GM18867 (cell line): Measurements from ENCODE around the gene LGALSL.
"Not testable (repeated sequence)": the region's sequence is repeated elsewhere in the genome, so short reads cannot be mapped to it uniquely, and the experiment has no call there.

ENCODE experiments used
- ATAC-seq: cut with Tn5 transposase; IDR thresholded peaks from one replicate; pipeline ENCODE4 v1.9.1; 2021; ENCODE audit warnings: mild to moderate bottlenecking, moderate library complexity; ENCODE audit not compliant: unreplicated experiment

The LGALSL gene

DNA sequence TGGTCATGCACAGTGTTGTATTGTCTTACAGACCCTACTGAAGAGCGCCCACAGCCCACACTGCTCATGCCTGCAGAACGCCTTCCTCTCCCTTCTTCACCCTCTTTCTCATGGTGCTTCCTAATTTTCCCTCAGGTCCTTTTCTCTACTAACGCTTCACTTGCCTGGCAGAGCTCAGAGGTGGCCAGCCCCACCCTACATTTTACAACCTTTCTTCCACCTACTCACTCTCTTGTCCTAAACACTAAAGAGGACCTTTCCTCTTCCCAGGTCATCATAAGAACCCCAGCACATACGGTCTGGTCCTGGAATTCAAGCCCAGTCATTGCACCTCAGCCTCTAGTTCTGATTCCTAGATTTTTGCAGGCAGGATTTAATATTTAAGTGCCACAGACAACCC is 11.7 kb upstream of the LGALSL start:
- ATAC-seq = no peak

DNA sequence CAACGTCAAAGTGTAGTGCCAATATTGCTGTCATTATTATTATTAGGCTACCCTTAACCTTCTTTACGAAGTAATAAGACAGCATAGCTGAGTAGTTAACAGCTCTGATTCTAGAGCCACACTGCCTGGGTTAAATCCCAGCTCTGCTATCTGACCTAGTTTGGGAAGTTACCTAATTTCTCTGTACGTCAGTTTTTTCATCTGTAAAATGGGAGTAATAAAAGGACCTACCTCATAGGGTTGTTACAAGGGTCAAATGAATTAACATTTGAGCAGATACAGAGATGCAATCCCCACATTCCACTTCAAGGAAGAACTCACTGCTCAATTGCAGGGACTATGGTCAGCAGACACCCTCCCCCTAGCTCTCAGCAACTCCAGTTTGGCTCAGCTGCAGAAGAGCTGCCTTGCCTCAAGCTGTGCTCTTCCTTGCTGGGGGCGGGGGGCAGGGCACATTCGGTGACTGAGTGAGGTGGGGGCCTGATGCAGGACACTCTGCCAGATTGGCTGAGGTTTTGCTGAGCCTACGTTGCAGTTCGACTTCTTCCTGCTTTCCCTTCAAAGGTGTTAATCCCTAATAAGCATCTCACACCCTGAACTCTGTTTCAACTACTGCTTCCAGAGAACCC is 11.0 kb upstream of the LGALSL start:
- no peak for ATAC-seq

DNA sequence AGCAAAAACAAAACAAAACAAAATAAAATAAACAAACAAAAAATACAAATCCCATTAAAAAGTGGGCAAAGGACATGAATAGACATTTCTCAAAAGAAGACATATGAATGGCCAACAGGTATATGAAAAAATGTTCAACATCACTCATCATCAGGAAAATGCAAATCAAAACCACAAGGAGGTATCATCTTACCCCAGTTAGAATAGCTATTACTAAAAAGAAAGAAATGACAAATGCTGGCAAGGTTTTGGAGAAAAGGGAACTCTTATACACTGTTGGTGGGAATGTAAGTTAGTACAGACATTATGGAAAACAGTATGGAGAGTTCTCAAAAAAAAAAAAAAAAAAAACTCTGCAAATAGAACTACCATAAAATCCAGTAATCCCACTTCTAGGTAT is 8.0 kb upstream of the LGALSL start:
- not testable (repeated sequence) for ATAC-seq

DNA sequence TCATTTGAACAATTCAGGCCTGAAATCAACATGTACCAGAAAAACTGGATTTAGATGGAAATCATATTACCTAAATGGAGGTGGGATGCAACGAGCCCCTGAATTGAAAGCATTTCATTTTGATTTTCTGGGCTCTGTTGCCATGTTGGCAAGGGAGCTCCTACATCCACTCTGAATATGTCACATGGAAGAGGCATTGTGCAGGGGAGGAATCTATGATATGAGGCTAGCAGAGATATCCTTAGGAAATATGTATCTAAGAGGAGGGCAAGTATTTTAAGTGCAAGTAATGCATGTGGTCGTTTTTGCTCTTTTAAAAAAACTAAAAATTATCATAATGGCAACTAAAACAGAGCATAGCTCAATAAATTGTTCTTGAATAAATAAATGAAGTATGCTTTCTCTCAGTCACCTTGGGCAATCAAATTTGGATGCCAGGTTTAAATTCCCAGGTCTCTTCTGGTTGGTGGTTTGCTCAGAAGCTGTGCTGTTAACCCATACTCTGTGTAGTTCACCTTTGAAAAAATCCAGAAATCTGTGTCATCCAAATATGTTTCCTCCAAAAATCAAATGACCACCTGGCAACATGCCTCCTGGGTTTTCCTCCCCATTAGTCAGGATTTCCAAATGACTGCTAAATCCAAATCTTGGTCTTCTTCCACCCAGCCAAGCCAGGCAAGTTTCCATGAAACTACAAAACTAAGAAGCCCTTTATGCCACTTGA is 6.5 kb upstream of the LGALSL start:
- ATAC-seq = no peak

DNA sequence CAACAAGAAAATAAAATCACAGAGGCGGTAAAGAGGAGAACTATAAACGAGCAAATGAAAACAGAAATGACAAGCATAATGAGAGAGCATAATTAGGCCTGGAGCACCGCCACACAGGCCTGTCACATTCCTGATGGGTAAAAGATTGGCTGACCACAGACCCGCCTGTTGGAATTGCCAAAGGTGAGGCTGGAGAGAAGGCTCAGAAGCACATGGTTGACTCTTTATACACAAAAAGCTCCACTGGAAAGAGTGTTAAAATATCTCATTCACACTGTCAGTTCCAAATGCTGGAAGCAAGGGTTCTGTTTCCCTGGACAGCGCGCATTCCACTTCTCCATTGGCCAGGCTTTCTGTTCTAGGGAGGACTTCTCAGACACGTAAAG is 5.9 kb upstream of the LGALSL start:
- no peak for ATAC-seq

DNA sequence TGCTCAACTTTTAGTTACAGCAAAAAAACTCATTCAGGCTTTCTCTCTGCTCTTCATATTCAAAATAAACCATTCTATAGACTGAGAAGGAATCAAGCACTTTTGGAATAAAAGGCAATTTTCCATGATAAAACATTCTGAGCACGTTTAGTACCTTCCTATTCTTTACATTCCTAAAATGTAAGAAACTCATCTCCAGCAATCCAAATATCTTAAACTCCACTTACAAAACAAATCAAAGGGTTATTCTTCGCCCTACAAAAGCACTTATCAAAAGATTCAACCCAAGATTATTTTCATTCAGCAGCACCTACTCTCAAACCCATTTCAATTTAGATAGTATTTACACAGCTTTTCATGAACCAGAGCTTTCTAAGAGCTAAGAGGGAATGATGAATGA is 2.9 kb upstream of the LGALSL start:
- ATAC-seq = no peak

DNA sequence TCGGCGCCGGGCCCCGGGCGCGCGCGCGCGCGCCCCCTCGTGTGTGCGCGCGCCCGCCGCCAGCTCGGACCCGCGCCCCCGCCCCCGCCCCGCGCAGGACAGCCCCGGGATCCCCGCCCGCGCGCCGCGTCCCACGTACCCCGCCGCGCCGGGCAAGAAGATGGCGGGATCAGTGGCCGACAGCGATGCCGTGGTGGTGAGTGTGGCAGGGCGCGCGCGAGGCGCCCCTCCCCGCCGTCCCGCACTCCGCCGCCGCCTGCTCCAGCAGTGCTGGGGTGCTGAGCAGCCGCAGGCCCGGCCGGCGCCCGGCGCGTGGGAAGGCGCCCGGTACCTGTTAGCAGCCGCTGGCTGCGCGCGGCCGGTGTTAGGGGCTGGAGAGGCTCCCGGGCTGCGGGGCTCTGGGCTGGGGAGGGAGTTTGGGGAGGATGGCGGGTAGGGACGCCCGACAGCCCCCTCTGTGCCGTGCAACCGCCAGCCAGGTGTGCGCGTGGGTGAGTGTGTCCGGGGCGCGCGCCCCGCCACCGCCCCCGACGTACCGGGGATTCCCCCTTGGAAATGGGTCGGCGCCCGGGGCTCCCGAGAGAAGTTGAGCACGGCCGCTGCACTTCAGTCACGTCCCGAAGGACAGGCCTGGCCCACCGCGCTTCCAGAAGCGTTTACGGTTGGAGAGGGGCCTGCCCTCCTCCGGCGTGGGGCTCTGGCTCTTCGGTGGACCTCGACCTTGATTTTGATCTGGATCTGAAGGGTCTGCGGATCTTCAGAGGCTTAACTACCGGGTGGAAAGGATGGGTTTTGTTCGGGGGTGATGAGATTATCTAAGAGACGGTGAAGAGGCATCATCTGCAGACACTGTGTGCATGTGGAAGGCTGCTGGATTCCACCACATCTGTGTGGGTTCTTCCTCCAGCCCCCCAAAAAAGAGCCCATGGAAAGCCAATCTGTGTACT is 697 bp downstream of the LGALSL start:
- ATAC-seq = peak; percentile 62

DNA sequence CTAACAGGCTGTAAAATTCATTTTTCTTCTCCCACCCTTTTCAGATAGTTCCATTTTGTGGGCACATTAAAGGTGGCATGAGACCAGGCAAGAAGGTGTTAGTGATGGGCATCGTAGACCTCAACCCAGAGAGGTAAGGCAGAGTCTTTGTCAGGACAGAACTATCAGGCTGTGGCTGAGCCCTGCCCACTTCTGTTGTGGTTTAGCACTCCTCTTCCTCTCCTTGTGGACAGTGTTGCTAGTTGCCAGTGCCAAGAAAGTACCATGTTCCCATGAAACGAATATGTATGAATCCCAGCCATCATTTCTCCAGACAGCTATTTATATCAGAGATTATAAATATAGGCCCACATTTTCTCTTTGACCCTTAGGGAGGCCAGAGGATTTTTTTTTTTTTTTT is 1.6 kb downstream of the LGALSL start:
- no peak for ATAC-seq

DNA sequence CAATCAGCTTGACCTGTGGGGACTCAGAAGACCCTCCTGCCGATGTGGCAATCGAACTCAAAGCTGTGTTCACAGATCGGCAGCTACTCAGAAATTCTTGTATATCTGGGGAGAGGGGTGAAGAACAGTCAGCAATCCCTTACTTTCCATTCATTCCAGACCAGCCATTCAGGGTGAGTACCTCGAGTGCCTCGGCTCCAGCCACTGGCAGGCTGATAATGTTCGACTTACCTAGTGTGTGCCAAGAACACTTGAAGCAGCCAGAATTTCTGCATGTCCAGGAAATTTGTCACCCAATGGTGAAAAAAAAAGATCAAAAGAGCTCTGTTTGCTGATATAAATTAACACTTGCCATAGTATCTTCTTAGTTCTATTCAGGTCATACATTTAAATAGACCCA is 2.3 kb downstream of the LGALSL start:
- ATAC-seq = no peak

DNA sequence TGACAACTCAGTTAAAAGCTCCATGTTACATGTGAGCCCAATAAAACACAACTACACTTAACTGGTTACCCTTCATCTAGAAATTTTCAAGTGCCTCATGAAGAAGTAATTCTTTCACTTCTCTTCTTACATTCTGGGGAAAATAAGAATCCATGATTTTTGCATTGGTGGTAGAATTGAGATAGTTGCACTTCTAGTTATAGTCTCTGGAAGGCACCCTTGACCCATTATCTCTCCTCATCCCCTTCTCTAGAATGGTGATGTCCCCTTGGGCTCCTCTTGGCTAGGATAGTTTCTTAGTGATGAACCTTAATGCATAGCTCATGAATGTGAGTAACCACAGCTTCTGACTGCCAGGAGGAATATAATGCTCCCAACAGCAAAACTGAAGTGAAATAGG is 3.6 kb downstream of the LGALSL start:
- no peak for ATAC-seq

DNA sequence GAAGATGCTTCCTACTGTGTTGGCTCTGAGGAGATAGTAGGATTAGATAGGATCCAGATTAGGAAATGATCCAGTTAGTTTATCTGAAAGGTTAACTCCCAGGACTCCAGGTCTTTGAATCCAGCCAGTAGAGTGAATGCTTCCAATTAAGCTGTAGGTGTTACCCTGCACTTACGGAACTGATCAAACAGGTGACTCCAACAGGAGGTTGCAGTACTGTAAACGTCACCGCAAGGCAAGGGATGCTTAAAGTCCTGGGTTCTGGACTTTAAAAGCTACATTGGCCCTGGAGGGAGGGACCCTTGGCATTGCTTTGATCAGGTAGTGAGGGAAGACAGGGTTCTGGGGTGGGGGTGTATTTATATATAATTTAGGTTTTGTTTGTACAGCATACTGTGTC is 5.6 kb downstream of the LGALSL start:
- ATAC-seq = no peak

DNA sequence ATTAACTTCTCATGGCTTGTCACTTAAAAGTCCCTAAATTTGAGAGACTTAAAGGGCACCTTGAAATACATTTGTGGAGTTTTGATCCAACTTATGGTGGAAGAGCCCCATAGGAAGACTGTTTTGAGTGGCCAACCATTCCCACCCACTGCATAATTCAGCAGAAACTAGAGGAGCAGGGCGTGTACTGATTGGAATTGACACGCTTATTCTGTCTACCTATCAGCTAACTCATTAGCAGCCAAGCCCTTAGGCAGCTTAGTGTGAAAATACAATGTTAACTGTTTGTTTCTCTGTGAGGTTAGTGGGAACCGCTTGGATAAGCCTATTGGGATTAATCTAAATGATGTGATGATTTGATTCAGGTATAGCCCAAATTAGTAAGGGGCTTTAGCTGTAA is 6.4 kb downstream of the LGALSL start:
- ATAC-seq = no peak

DNA sequence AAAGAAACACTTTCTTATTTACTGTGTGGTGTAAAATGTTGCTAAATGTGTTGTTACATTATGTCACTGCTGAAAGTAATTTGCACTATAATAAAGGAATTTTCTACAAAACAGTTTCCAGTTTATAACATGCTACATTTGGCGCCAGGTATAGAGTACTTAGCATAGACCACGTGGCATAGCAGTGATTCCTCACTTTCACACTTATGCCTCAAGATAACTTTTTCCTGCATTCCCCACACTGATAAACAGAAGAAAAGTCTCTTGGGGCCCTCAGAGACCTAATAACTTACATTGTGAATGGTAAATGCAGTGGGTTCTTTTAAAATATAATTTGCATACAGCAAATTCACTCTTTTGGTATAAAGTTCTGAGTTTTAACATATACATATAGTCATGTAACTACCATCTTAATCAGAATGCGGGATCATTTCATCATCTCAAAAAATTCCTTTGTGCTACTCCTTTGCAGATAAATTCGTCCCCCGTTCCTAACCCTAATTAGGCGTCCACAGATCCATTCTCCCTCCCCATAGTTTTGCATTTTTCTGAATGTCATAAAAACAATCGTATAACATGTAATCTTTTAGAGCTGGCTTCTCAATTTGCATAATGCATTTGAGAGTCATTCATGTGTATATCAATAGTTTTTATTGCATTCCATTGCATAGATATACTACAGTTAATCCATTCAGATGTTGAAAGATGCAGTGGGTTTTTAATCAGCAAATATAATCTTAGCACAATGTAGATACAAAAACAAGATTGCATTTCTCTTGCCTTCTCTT is 7.5 kb downstream of the LGALSL start:
- ATAC-seq = no peak

DNA sequence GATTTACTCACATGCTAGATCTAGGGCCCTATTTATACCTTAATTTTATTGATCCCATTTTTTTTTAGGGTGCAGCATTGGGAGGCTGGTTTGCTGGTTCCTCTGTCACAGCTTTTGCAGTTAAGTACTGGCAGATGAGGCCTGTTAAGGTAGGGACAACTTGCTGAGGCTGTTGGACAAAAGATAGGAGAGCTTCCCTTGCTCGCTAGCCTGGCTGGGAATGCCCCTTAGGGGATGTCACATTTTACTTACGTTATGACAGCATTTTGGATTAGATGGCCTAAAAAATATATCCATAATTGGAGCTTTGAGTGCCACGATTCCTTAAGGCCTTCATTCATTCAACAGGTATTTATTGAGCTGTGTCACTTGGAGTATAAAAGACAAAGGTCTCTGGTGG is 8.2 kb downstream of the LGALSL start:
- ATAC-seq = no peak

DNA sequence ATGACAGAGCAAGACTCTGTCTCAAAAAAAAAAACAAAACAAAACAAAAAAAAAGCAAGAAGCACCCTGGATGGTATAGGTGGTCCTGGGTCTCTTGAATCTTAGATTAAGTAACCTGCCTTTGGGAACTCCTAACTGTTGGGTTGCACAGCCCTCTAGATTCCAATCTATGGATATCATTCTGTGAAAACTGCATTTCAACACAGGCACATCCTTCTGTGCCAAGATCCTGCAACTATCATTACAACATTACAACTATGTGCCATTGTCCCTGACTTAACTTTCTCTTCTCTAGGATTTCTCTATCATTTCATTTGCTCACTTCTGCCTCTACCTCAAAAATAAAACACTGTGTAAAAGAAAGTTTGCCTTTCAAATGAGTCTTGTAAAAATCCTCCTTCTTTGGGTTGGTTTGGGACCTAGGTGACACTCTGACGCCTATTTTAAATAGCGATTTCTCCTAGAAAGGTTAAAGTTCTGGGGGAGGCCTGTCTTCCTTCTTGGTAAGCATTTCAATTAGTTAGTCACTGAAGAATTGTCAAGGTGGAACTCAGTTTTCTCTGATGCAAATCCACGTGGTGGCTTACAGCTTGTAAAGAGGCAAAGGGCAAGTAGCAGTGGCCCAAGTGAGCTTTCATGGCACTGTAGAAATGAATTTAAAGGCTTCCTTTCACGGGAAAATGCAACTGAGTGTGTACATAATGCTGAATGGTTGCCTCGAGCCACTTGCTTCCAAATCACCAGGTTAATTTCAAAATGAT is 9.2 kb downstream of the LGALSL start:
- ATAC-seq = no peak

DNA sequence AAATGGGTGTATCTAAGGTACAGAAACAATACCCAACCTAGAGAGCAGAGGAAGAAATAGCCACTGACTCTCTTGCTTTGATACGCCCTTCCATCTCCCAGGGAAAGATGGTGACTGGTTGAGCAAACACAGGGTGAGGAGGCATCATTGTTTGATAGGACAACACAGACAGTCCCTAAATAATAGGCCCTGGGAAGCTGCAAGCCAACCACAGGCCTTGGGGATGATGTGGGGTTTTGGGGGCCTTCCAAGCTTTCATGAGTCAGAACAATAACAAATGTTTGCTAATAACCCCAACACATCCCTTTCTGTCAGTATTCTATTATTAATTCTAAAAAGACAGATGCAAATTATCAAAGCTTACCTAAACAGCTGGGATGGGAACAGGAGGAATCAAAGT is 9.8 kb downstream of the LGALSL start:
- ATAC-seq = no peak

DNA sequence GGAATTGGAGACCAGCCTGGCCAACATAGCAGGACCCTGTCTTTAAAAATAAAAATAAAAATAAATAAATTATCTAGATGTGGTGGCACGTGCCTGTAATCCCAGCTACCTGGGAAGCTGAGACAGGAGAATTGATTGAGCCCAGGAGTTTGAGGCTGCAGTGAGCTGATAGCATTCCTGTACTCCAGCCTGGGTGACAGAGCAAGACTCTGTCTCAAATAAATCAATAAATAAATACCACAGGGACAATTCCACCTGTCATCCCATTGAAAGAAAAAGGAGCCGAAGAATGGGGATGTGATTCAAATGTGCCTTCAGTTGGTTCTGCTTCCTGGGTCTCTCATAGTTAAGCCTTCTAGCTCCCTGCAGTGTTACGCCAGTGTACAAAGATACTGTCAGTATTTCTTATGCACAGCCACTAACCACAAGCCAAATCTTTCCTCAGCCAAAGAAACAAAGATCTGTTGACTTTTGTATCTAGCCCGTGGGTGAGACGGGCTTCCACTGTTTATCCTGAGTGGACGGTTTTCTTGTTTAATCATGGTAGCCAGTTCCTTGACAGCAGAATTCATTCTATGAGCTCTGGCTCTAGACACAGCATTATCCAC is 12.6 kb downstream of the LGALSL start:
- no peak for ATAC-seq

DNA sequence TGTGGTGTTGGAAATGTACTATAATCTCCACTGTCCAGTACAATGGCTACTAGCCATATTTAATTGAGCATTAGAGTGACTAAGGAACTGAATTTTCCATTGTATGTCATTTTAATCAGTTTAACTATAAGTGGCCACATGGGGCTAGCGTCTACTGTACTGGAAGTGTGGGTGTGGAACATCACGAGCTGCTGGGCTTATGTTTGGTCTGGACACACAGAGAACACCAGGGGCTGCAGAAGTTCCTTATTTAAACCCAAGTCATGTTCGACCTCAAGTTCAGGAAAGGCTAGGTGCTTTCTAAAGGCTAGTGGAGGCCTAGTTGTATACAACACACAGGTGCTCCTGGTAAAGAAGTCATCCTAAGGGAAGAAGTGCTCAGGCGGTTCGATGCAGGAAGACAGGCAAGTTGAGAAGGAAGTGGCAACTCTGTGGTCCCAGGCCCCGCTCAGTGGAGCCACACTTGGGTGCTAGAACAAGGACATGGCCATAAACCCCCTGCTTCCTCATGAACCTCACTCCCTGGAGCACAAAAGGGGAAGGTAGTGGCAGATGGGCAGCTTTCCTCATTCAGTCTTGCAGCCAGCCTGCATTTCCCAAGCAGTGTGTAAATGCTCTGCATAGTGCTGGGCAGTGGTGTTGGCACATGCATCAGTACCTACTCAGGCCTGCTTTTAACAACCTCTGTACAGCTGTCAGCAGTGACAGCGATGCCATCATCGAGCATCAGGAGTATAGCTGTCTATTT is 13.3 kb downstream of the LGALSL start:
- ATAC-seq = no peak

DNA sequence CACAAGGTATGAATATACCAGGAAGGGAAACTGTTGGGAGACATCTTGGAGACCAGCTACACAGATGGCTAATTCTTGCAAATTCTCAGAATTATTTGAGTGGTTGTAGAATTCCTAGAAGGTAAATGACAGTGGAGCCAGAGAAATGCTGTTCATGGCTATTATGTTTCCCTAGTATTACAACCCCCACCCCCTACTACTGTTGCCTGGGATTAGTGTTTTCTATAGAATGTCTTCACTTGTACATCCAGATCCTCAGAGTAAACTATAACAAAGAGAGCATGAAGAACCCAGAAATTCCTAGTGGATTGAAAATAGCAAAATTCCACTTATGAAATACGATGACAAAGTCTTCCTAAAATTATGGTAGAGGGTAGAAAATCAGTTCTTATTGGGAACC is 15.3 kb downstream of the LGALSL start:
- no peak for ATAC-seq
